ENCODE measurements around the gene WDFY3.
A peak's percentile ranks its signal among the peaks of the same experiment; 100 is the strongest.

Gene WDFY3

DNA sequence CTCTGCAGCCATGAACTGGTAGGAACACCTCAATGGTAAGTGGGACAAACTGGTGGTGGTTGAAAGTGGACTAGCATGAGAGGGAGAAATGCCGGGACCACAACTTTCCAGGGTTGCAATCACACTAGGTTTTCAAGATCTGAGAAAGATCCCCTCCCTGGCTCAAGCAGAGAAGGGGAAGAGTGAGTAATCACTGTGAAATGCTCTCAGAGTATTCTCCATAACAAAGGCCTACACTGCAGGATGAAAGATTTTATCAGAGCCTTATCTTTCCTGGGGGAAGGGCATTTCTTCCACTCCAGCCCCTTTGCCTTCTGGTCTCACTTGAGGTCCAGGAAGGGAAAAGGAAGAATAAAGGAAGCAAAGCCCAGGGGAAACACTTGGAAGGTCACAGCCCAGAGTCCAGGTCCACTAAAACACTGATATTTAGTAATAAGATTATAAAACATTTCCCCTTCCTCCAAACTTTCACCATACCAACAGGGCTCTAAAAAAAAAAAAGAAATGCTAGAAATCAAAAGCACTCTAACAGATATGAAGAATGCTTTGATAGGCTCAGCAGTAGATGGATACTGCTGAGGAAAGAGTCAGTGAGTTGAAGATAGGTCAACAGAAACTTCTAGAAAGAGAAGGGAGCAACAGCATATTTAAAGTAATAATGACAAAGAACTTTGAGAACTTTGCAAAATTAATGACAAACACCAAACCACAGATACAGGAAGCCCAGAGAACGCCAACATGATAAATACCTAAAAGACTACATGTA lies 95.9 kb downstream of the WDFY3 start:
- Histone ChIP-seq H3K27ac (no peak overlapping the region), H3K4me3 (no peak overlapping the region)
- no peak for DNase-seq (ENCODE audit: low spot score)
- TF ChIP-seq, protein P1, sequence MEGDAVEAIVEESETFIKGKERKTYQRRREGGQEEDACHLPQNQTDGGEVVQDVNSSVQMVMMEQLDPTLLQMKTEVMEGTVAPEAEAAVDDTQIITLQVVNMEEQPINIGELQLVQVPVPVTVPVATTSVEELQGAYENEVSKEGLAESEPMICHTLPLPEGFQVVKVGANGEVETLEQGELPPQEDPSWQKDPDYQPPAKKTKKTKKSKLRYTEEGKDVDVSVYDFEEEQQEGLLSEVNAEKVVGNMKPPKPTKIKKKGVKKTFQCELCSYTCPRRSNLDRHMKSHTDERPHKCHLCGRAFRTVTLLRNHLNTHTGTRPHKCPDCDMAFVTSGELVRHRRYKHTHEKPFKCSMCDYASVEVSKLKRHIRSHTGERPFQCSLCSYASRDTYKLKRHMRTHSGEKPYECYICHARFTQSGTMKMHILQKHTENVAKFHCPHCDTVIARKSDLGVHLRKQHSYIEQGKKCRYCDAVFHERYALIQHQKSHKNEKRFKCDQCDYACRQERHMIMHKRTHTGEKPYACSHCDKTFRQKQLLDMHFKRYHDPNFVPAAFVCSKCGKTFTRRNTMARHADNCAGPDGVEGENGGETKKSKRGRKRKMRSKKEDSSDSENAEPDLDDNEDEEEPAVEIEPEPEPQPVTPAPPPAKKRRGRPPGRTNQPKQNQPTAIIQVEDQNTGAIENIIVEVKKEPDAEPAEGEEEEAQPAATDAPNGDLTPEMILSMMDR (IDR thresholded peaks at IDR 0.05): no peak

DNA sequence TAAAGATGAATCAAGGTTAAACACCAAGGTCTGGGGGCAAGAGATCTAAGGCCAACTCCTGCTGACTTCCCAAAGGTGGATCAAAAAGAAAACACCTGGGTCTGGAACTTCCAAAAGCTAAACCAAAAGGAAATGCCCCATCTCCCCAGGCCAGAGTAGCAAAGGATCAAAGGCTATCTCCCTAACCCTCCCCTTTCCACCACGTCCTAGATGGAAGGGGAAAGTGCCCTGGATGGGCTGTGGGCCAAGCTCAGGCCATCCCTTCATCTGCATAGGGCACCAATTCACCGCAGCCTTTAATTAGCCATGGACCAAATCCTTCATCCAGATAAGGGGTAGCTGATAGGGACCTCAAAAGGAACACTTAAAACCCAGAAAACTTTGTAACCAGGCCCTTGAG lies 100.2 kb downstream of the WDFY3 start:
- TF ChIP-seq, protein P1 (IDR thresholded peaks at IDR 0.05): no peak
- no peak overlapping the region for H3K4me3 ChIP-seq
- DNase-seq (ENCODE audit: low spot score): no peak
- no peak overlapping the region for H3K27ac ChIP-seq

GRCh38 chr4:84865600-84865999 lies 100.9 kb downstream of the WDFY3 start:
- Histone ChIP-seq H3K4me3 (no peak overlapping the region), H3K27ac (no peak overlapping the region)
- TF ChIP-seq, protein P1 (IDR thresholded peaks at IDR 0.05): no peak
- DNase-seq (ENCODE audit: low spot score): no peak

DNA sequence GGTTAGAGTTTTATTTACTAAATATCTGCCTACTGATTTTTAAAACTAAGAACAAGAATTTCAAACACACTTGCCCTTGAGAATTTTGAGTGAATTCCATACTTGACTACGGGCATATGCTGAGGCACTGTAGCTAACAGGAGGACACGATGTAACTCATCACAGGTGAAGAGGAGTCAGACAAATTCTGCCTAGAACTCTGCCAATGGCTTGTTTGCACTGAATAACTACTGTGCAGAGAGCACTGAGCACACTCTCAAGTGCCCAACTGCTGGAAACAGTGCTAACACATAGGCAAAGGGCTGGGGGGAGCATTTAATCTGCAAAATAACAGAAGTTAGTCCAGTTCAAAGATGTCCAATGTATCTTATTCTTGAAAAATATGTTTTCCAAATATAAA lies 104.4 kb downstream of the WDFY3 start:
- no peak overlapping the region for H3K27ac ChIP-seq
- TF ChIP-seq, protein P1 (IDR thresholded peaks at IDR 0.05): no peak
- no peak overlapping the region for H3K4me3 ChIP-seq
- no peak for DNase-seq (ENCODE audit: low spot score)

DNA sequence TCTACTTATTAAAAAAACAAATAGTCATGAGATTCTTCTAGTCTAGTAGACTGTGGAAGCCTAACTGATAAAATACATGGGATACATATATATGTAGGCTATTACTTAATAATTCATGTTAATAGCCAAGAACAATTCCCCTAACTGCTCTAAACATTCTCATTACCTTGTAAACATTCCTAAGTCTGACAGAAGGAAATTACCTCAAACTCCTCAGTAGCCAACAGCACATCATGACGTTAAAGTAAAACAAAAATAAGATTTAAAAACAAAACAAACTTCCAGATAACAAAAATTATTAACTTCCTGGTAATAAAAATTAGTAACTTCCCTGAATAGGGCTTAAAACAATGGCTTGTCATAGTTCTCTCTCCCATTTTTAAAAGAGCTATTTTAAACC lies 109.2 kb downstream of the WDFY3 start:
- TF ChIP-seq, protein P1 (IDR thresholded peaks at IDR 0.05): no peak
- Histone ChIP-seq H3K27ac (no peak overlapping the region), H3K4me3 (no peak overlapping the region)
- no peak for DNase-seq (ENCODE audit: low spot score)

- TF ChIP-seq, protein P1 (IDR thresholded peaks at IDR 0.05): no peak
- Histone ChIP-seq H3K27ac (peak overlapping the region in 1 of 2 donors; percentile 27), H3K4me3 (no peak overlapping the region)
- DNase-seq (ENCODE audit: low spot score): no peak
Measured at GRCh38 chr4:84856468-84857049, 109.9 kb downstream of the WDFY3 start.

DNA sequence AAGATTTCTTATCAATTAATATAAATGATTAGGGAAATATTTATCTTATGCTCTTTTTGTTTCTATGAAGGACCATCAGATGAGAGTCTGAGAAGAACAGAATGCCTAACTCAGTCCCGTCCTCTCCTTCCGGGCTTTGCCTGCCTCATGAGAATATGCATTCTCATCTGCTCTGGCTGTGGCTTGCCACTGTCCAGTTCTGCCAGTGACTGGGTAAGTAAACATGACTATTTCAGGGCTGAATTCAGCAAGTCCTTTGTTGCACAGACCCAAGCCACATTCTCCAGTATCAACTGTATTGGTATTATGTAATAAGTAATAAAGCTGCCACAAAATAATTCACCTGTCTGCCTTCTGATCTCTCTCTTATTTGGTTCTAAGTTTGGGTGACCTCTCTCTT lies 110.7 kb downstream of the WDFY3 start:
- DNase-seq (ENCODE audit: low spot score): no peak
- Histone ChIP-seq H3K4me3 (no peak overlapping the region), H3K27ac (peak overlapping the region in 1 of 2 donors; percentile 27)
- TF ChIP-seq, protein P1 (IDR thresholded peaks at IDR 0.05): no peak

All from coronary artery (tissue), 2 donors.